K562 (cell line): ENCODE results near the gene ERAL1. TPM values are rescaled to one million over a fixed set of nuclear protein-coding genes. Genes with fewer than 3 reads are reported as not detected.

ENCODE experiments used
- ATAC-seq: fragments of 200-7000 bp; cut with Tn5 transposase; 3 replicates; pipeline ENCODE4 v1.9.1; 2020; ENCODE audit warnings: moderate library complexity
- BruUV-seq: library from RNA; stranded (reverse); fragments of 400-500 nt; replicated peaks from 2 replicates; lab custom pipeline; 2021; lab: Mats Ljungman, UMichigan
- CTCF ChIA-PET: fragments of 300-600 bp; formaldehyde crosslinking; extraction: SDS; loops from one replicate; lab custom pipeline; 2021; ENCODE audit warnings: low intra/inter-chr PET ratio; lab: Yijun Ruan, JAX
- POLR2A ChIA-PET: fragments of 300-600, 350-650 bp; sonication (Branson Sonifier 250); formaldehyde crosslinking; extraction: SDS; loops from one replicate; lab custom pipeline; 2021; ENCODE audit warnings: antibody characterized with exemption, inconsistent platforms; lab: Yijun Ruan, JAX
- DNase-seq, 4 experiments: peaks; one replicate each; pipeline versions ENCODE4 v3.0.0 to v3.0.0-alpha.2; 2011 to 2018; ENCODE audit warnings: low spot score in 3 of 4, mixed read lengths in 3 of 4; ENCODE audit errors: extremely low read depth in 1 of 4
- FAIRE-seq: peaks from 2 replicates; lab custom pipeline; 2011; peaks lifted over from hg19 to GRCh38; lab: Jason Lieb, UNC
- H2AFZ ChIP-seq: 2 replicates; pipeline ENCODE4 v1.6.0; 2011; ENCODE audit warnings: low read depth, low read length, control low read depth, inconsistent platforms
- H3K27ac ChIP-seq: fragments of 200-600 bp; 3 replicates; pipeline ENCODE4 v1.8.0; 2011; ENCODE audit warnings: low read depth, mild to moderate bottlenecking, control low read depth, inconsistent platforms, low read length, moderate library complexity, mixed read lengths; ENCODE audit errors: extremely low read depth
- H3K27me3 ChIP-seq, 2 experiments: fragments of 300-600 bp in 1 of 2; 2 replicates in 1 of 2; 3 replicates in 1 of 2; pipeline versions ENCODE4 v1.6.0 to v1.8.0; 2011; ENCODE audit warnings: inconsistent platforms in 2 of 2, low read length in 2 of 2, mild to moderate bottlenecking in 1 of 2, mixed read lengths in 1 of 2, moderate library complexity in 1 of 2; ENCODE audit not compliant: control insufficient read depth in 2 of 2, insufficient read depth in 2 of 2
- H3K36me3 ChIP-seq: fragments of 300-600 bp; 3 replicates; pipeline ENCODE4 v1.8.0; 2011; ENCODE audit warnings: mild to moderate bottlenecking, low read length, inconsistent platforms; ENCODE audit not compliant: control insufficient read depth, insufficient read depth
- H3K4me1 ChIP-seq, 2 experiments: fragments of 200-600 bp in 1 of 2; replicated peaks in 1 of 2; 2 replicates in 1 of 2; 3 replicates in 1 of 2; pipeline versions ENCODE4 v1.5.1 to v1.8.0; 2011; ENCODE audit warnings: inconsistent platforms in 2 of 2, low read length in 2 of 2, mild to moderate bottlenecking in 1 of 2, mixed read lengths in 1 of 2, moderate library complexity in 1 of 2; ENCODE audit not compliant: control insufficient read depth in 2 of 2, insufficient read depth in 2 of 2
- H3K4me2 ChIP-seq: 2 replicates; pipeline ENCODE4 v1.6.1; 2011; ENCODE audit warnings: low read length, control low read depth, inconsistent platforms, mixed read lengths; ENCODE audit not compliant: insufficient read depth
- H3K4me3 ChIP-seq: fragments of 200-600 bp; sonication (generic), shearing (Covaris generic); 2 replicates; pipeline ENCODE4 v1.5.1; 2016; ENCODE audit warnings: control low read depth, inconsistent platforms
- H3K79me2 ChIP-seq: fragments of 200-600 bp; 3 replicates; pipeline ENCODE4 v1.8.0; 2011; ENCODE audit warnings: low read length, inconsistent platforms; ENCODE audit not compliant: control insufficient read depth, insufficient read depth
- H3K9ac ChIP-seq, 2 experiments: 2 replicates each; pipeline versions ENCODE4 v1.6.0 to v1.6.1; 2011; ENCODE audit warnings: low read depth in 2 of 2, low read length in 2 of 2, control low read depth in 1 of 2, inconsistent platforms in 1 of 2, mild to moderate bottlenecking in 1 of 2, mixed read lengths in 1 of 2; ENCODE audit not compliant: insufficient read depth in 1 of 2
- H3K9me1 ChIP-seq: one replicate; pipeline ENCODE4 v1.6.0; 2011; ENCODE audit warnings: inconsistent platforms, mild to moderate bottlenecking, low read length, moderate library complexity; ENCODE audit not compliant: control insufficient read depth, insufficient read depth
- H3K9me3 ChIP-seq: replicated peaks from 2 replicates; pipeline ENCODE4 v1.5.1; 2011; ENCODE audit warnings: low read depth, low read length, inconsistent platforms; ENCODE audit not compliant: control insufficient read depth, insufficient read depth
- H4K20me1 ChIP-seq: replicated peaks from 2 replicates; pipeline ENCODE4 v1.6.1; 2011; ENCODE audit warnings: low read length, inconsistent platforms, mixed read lengths; ENCODE audit not compliant: control insufficient read depth, insufficient read depth
- ARHGAP35 ChIP-seq: fragments of 450-650 bp; IDR thresholded peaks from 2 replicates; pipeline ENCODE4 v1.6.1; 2018; ENCODE audit not compliant: partially characterized antibody
- CLOCK ChIP-seq: fragments of 250-450 bp; sonication (Bioruptor Pico); IDR thresholded peaks from 2 replicates; pipeline ENCODE4 v1.4.0; 2020; ENCODE audit warnings: mild to moderate bottlenecking, moderate library complexity, borderline replicate concordance
- DPF2 ChIP-seq: fragments of 450-650 bp; IDR thresholded peaks from 2 replicates; pipeline ENCODE4 v1.6.1; 2016
- ETV1 ChIP-seq: fragments of 450-650 bp; conservative IDR thresholded peaks from 2 replicates; pipeline ENCODE4 v1.6.1; 2016; ENCODE audit warnings: missing genetic modification characterization, control low read depth, low read depth, missing compliant biosample characterization
- HMGXB4 ChIP-seq: sonication (generic); formaldehyde crosslinking; IDR thresholded peaks from 2 replicates; pipeline ENCODE4 v1.8.1; 2023; ENCODE audit warnings: mild to moderate bottlenecking, missing genetic modification reagents
- KLF1 ChIP-seq: fragments of 450-650 bp; IDR thresholded peaks from 2 replicates; pipeline ENCODE4 v1.6.1; 2016; ENCODE audit warnings: missing genetic modification characterization, missing compliant biosample characterization
- MAFK ChIP-seq: IDR thresholded peaks from 2 replicates; pipeline ENCODE4 v1.6.1; 2011; ENCODE audit warnings: low read length, improper control_type of control experiment
- NR4A1 ChIP-seq, 2 experiments: fragments of 250-450 bp in 1 of 2; fragments of 450-650 bp in 1 of 2; sonication (Bioruptor Pico) in 1 of 2; IDR thresholded peaks; 2 replicates each; pipeline versions ENCODE4 v1.4.0 to v1.6.1; 2016 to 2020; ENCODE audit warnings: mild to moderate bottlenecking in 2 of 2, missing compliant biosample characterization in 1 of 2, missing genetic modification characterization in 1 of 2, moderate library complexity in 1 of 2
- PML ChIP-seq: IDR thresholded peaks from 2 replicates; pipeline ENCODE4 v1.6.1; 2012; ENCODE audit warnings: low read length, inconsistent platforms
- U2AF1 ChIP-seq: fragments of 200-400 bp; formaldehyde crosslinking; optimal IDR thresholded peaks from 2 replicates; pipeline ENCODE3; 2017; ENCODE audit warnings: mild to moderate bottlenecking, low read depth, low read length, moderate library complexity
- ZFP1 ChIP-seq: fragments of 450-650 bp; formaldehyde crosslinking; IDR thresholded peaks from 2 replicates; pipeline ENCODE4 v1.4.0; 2020; ENCODE audit warnings: mild to moderate bottlenecking, mixed read lengths
- ZFP36 ChIP-seq: fragments of 150-350 bp; IDR thresholded peaks from 2 replicates; pipeline ENCODE4 v1.6.1; 2018; ENCODE audit warnings: low read length, low read depth; ENCODE audit not compliant: partially characterized antibody
- ZNF707 ChIP-seq: fragments of 250-450 bp; sonication (Bioruptor Pico); conservative IDR thresholded peaks from 2 replicates; pipeline ENCODE4 v1.8.0; 2022; ENCODE audit warnings: inconsistent platforms, mild to moderate bottlenecking, moderate library complexity
- WGBS: fragments of 100-300 bp; shearing (Covaris generic); methylation state at CpG from one replicate; pipeline ENCODE4 v1.1.6; 2016; ENCODE audit warnings: low coverage, mixed read lengths; ENCODE audit not compliant: insufficient coverage; ENCODE audit errors: missing lambda C conversion rate; 5-methylcytosine and 5-hydroxymethylcytosine counted together
- in situ Hi-C: fragments of 300-500 bp; cut with MboI; formaldehyde crosslinking; loops from 4 replicates; pipeline ENCODE4 v1.15.0; 2018; ENCODE audit warnings: inconsistent platforms, mixed read lengths
- intact Hi-C: fragments of 100-400 bp; cut with micrococcal nuclease; formaldehyde crosslinking; loops from 2 replicates; pipeline ENCODE4 v1.14.2; 2022
- polyA plus RNA-seq, 8 experiments: library from polyadenylated mRNA; depleted of rRNA in 4 of 8; stranded (reverse) in 5 of 8; unstranded in 3 of 8; fragments of >200 nt; fragmentation: Nextera tagmentation in 2 of 8; fragmentation: Illumina TruSeq in 1 of 8; extraction: Ambion mirVana in 2 of 8; extraction: Trizol in 1 of 8; gene quantifications; 2 replicates each; pipeline versions ENCODE4 v1.2.1 to v1.2.3, GENCODE V29; 2011 to 2014; ENCODE audit warnings: inconsistent platforms in 1 of 8, missing spikeins in 1 of 8
- total RNA-seq, 7 experiments: library from RNA; depleted of rRNA in 6 of 7; stranded (reverse); fragments of >200 nt in 6 of 7; fragmentation: Illumina TruSeq in 2 of 7; extraction: Trizol in 2 of 7; gene quantifications; 2 replicates each; pipeline versions ENCODE4 v1.2.1 to v1.2.3, GENCODE V29; 2011 to 2021; ENCODE audit warnings: low replicate concordance in 1 of 7

Gene ERAL1
- total and polyA plus RNA-seq, 9 of the 15 experiments (the other 6 are each of a cell fraction or from before 2014, with no cell fraction given), result 37.5 to 351 (median 106) TPM

- peak; percentile 19; the same call in 1 of the 2 replicates for TF ChIP-seq ETV1 (tag)
- TF ChIP-seq DPF2, result peak; percentile 15; the same call in 1 of the 2 replicates
- TF ChIP-seq ARHGAP35, result no peak
- TF ChIP-seq MAFK, result no peak
- no peak for TF ChIP-seq ZFP36
Measured at GRCh38 chr17:28896884-28897768, 42.3 kb downstream of the ERAL1 start, which contains the start of gene FLOT2 (continued).

GRCh38 chr17:28897769-28898526 lies 43.1 kb downstream of the ERAL1 start:
- ChIA-PET POLR2A (interaction anchor here (0.6 to 2.8 kb wide), 31 partner anchors 8 to 321 kb away, joined by 3 to 15 read pairs (median 4); partner anchors contain the start of genes ALDOC, BLTP2, NEK8 and RPL23A), CTCF (interaction anchor here (1.6 to 1.7 kb wide), 2 partner anchors 50 to 134 kb away, joined by 6 to 10 read pairs; no protein-coding TSS in a partner anchor)
- peak overlapping the region; percentile 89 for H3K4me2 ChIP-seq
- H3K36me3 ChIP-seq, result peaks cover 42% of the 10 kb centered on the region
- FAIRE-seq, result no peak
- intact Hi-C loops (loop anchor here (5.0 kb wide), 1 partner anchor 251 kb away; the partner anchor contains the start of gene BLTP2), in situ Hi-C loops (loop anchor here (5.0 kb wide), 1 partner anchor 131 kb away; no protein-coding TSS in a partner anchor)
- peaks cover 77% of the 10 kb centered on the region for H3K79me2 ChIP-seq
- H3K9ac ChIP-seq, result peak overlapping the region; percentile 86 to 91
- BruUV-seq, result no TSS peak
- peak overlapping the region; percentile 95 for H3K4me3 ChIP-seq
- 13% methylated on average over 23 of the region's 23 CpGs for WGBS
- H4K20me1 ChIP-seq, result no peaks in the 10 kb centered on the region
- peak overlapping the region; percentile 92 for H2AFZ ChIP-seq
- H3K4me1 ChIP-seq, result peaks cover 38 to 51% of the 10 kb centered on the region in 2 experiments
- no peaks in the 10 kb centered on the region for H3K9me1 ChIP-seq
- H3K9me3 ChIP-seq, result no peaks in the 10 kb centered on the region
- H3K27ac ChIP-seq, result peak overlapping the region; percentile 91
- DNase-seq, result no peak
- peak; percentile 10 for ATAC-seq
- no peaks in the 10 kb centered on the region for H3K27me3 ChIP-seq
- no peak for TF ChIP-seq PML
- 0 out of 2 replicates have a peak, but pooled peaks have one; percentile 55 for TF ChIP-seq CLOCK
- TF ChIP-seq KLF1 (tag), result peak; percentile 60; the same call in 1 of the 2 replicates
- no peak for TF ChIP-seq U2AF1
- peak; percentile 25; the same call in 1 of the 2 replicates for TF ChIP-seq HMGXB4
- peak; percentile 62; the same call in 1 of the 2 replicates for TF ChIP-seq ZFP1 (CRISPR knock-in tag)
- TF ChIP-seq ZNF707, result no peak
- TF ChIP-seq NR4A1 (CRISPR knock-in tag; IDR thresholded peaks at IDR 0.05), result peak; percentile 80; the same call in 1 of the 2 replicates
- no peak for TF ChIP-seq NR4A1 (tag; IDR thresholded peaks at IDR 0.05)
